H9 (cell line): Measurements from ENCODE around the gene ITPKC. TPM values are rescaled to one million over a fixed set of nuclear protein-coding genes. Genes with fewer than 3 reads are reported as not detected.

Source experiments
- DNase-seq: peaks from one replicate; pipeline ENCODE4 v3.0.0-alpha.2; 2017
- H2AFZ ChIP-seq: one replicate; pipeline ENCODE4 v1.6.1; 2013; ENCODE audit warnings: mild to moderate bottlenecking, low read length, control low read depth, moderate library complexity
- H2AK5ac ChIP-seq: 2 replicates; pipeline ENCODE4 v1.6.1; 2013; ENCODE audit warnings: low read length, control low read depth, mixed read lengths; ENCODE audit not compliant: insufficient read length
- H2BK120ac ChIP-seq: one replicate; pipeline ENCODE4 v1.6.1; 2013; ENCODE audit warnings: low read depth, mild to moderate bottlenecking, low read length, control low read depth, inconsistent platforms; ENCODE audit not compliant: poor library complexity, severe bottlenecking
- H2BK12ac ChIP-seq: 2 replicates; pipeline ENCODE4 v1.6.1; 2013; ENCODE audit warnings: low read length, control low read depth, mixed read lengths, low read depth; ENCODE audit not compliant: insufficient read length
- H2BK15ac ChIP-seq: 2 replicates; pipeline ENCODE4 v1.6.1; 2013; ENCODE audit warnings: low read depth, low read length, control low read depth
- H2BK20ac ChIP-seq: one replicate; pipeline ENCODE4 v1.6.1; 2013; ENCODE audit warnings: low read depth, mild to moderate bottlenecking, low read length, control low read depth, inconsistent platforms; ENCODE audit not compliant: poor library complexity, severe bottlenecking
- H2BK5ac ChIP-seq: 2 replicates; pipeline ENCODE4 v1.6.1; 2013; ENCODE audit warnings: low read length, control low read depth, mixed read lengths; ENCODE audit not compliant: insufficient read length
- H3K14ac ChIP-seq: 2 replicates; pipeline ENCODE4 v1.6.1; 2013; ENCODE audit warnings: low read length, control low read depth; ENCODE audit not compliant: insufficient read depth
- H3K18ac ChIP-seq: 2 replicates; pipeline ENCODE4 v1.6.1; 2013; ENCODE audit warnings: low read depth, mild to moderate bottlenecking, mixed read lengths, low read length, control low read depth; ENCODE audit not compliant: insufficient read length
- H3K23ac ChIP-seq: 2 replicates; pipeline ENCODE4 v1.6.1; 2013; ENCODE audit warnings: low read length, control low read depth, mixed read lengths, low read depth; ENCODE audit not compliant: insufficient read length
- H3K23me2 ChIP-seq: 2 replicates; pipeline ENCODE4 v1.6.1; 2013; ENCODE audit warnings: low read depth, mild to moderate bottlenecking, mixed read lengths, low read length, control low read depth; ENCODE audit not compliant: insufficient read length, poor library complexity, severe bottlenecking
- H3K27ac ChIP-seq: 2 replicates; pipeline ENCODE4 v1.5.1; 2013; ENCODE audit warnings: low read length, control low read depth, mixed read lengths, low read depth; ENCODE audit not compliant: insufficient read length
- H3K27me3 ChIP-seq: 2 replicates; pipeline ENCODE4 v1.6.1; 2013; ENCODE audit warnings: low read length, control low read depth, inconsistent platforms; ENCODE audit not compliant: insufficient read depth
- H3K4ac ChIP-seq: 2 replicates; pipeline ENCODE4 v1.6.1; 2013; ENCODE audit warnings: low read depth, mild to moderate bottlenecking, control low read depth, inconsistent platforms, low read length, moderate library complexity
- H3K4me1 ChIP-seq: 2 replicates; pipeline ENCODE4 v1.6.1; 2013; ENCODE audit warnings: low read length, control low read depth, inconsistent platforms; ENCODE audit not compliant: insufficient read depth
- H3K4me2 ChIP-seq: 2 replicates; pipeline ENCODE4 v1.6.1; 2013; ENCODE audit warnings: low read length, control low read depth, mixed read lengths; ENCODE audit not compliant: insufficient read length, insufficient read depth
- H3K56ac ChIP-seq: 2 replicates; pipeline ENCODE4 v1.6.1; 2013; ENCODE audit warnings: low read depth, mild to moderate bottlenecking, mixed read lengths, low read length, control low read depth; ENCODE audit not compliant: insufficient read length
- H3K79me1 ChIP-seq: 2 replicates; pipeline ENCODE4 v1.6.1; 2013; ENCODE audit warnings: low read depth, mild to moderate bottlenecking, moderate library complexity, low read length, control low read depth, inconsistent platforms; ENCODE audit not compliant: insufficient read depth, poor library complexity, severe bottlenecking
- H3K79me2 ChIP-seq: 2 replicates; pipeline ENCODE4 v1.6.1; 2013; ENCODE audit warnings: low read length, control low read depth, inconsistent platforms; ENCODE audit not compliant: insufficient read depth
- H3K9ac ChIP-seq: 2 replicates; pipeline ENCODE4 v1.6.1; 2013; ENCODE audit warnings: low read length, control low read depth, mixed read lengths; ENCODE audit not compliant: insufficient read length; ENCODE audit errors: extremely low read depth
- H3K9me3 ChIP-seq: one replicate; pipeline ENCODE4 v1.6.1; 2013; ENCODE audit warnings: low read depth, low read length, inconsistent platforms; ENCODE audit not compliant: control insufficient read depth
- H3T11ph ChIP-seq: one replicate; pipeline ENCODE4 v1.6.1; 2013; ENCODE audit warnings: mild to moderate bottlenecking, low read length, control low read depth, inconsistent platforms
- H4K20me1 ChIP-seq: one replicate; pipeline ENCODE4 v1.6.1; 2013; ENCODE audit not compliant: control insufficient read depth, insufficient read length, insufficient read depth
- H4K5ac ChIP-seq: 2 replicates; pipeline ENCODE4 v1.6.1; 2013; ENCODE audit warnings: low read depth, mild to moderate bottlenecking, mixed read lengths, low read length, control low read depth; ENCODE audit not compliant: insufficient read length
- H4K8ac ChIP-seq: replicated peaks from 2 replicates; pipeline ENCODE4 v1.6.1; 2013; ENCODE audit warnings: low read length, control low read depth, mixed read lengths, low read depth; ENCODE audit not compliant: insufficient read length
- H4K91ac ChIP-seq: 2 replicates; pipeline ENCODE4 v1.6.1; 2013; ENCODE audit warnings: low read depth, mild to moderate bottlenecking, moderate library complexity, mixed read lengths, low read length, control low read depth; ENCODE audit not compliant: insufficient read length
- H3K27ac Mint-ChIP-seq, 3 experiments: 2 replicates in 2 of 3; 3 replicates in 1 of 3; pipeline ENCODE4 v1.8.0; 2020 to 2021; ENCODE audit warnings: mixed read lengths in 3 of 3, mild to moderate bottlenecking in 1 of 3, moderate library complexity in 1 of 3
- H3K27me3 Mint-ChIP-seq: 2 replicates; pipeline ENCODE4 v1.8.0; 2021; ENCODE audit warnings: low read depth, mild to moderate bottlenecking, moderate library complexity, mixed read lengths
- H3K36me3 Mint-ChIP-seq, 3 experiments: 2 replicates in 2 of 3; 3 replicates in 1 of 3; pipeline ENCODE4 v1.8.0; 2020 to 2021; ENCODE audit warnings: low read depth in 3 of 3, mixed read lengths in 3 of 3; ENCODE audit not compliant: insufficient read depth in 1 of 3
- H3K4me1 Mint-ChIP-seq, 2 experiments: 2 replicates each; pipeline ENCODE4 v1.8.0; 2020; ENCODE audit warnings: mixed read lengths in 2 of 2
- H3K4me3 Mint-ChIP-seq, 2 experiments: 2 replicates in 1 of 2; 3 replicates in 1 of 2; pipeline ENCODE4 v1.8.0; 2020 to 2021; ENCODE audit warnings: mild to moderate bottlenecking in 2 of 2, mixed read lengths in 2 of 2, moderate library complexity in 1 of 2
- H3K9me3 Mint-ChIP-seq, 2 experiments: 2 replicates in 1 of 2; 3 replicates in 1 of 2; pipeline ENCODE4 v1.8.0; 2020; ENCODE audit warnings: mild to moderate bottlenecking in 2 of 2, mixed read lengths in 2 of 2, moderate library complexity in 1 of 2
- CTCF ChIP-seq: fragments of 200-600 bp; sonication (generic); conservative IDR thresholded peaks from 3 replicates; pipeline ENCODE4 v1.8.0; 2021; ENCODE audit warnings: antibody characterized with exemption, mild to moderate bottlenecking
- WGBS: extraction: QIAGEN DNeasy Blood & Tissue Kit; methylation state at CpG from one replicate; pipeline ENCODE4 v1.1.7; 2013; ENCODE audit warnings: missing lambda C conversion rate, low lambda C conversion rate, mixed read lengths; ENCODE audit not compliant: insufficient read length; ENCODE audit errors: extremely low coverage; 5-methylcytosine and 5-hydroxymethylcytosine counted together
- total RNA-seq: library from RNA; stranded (reverse); gene quantifications from 2 replicates; pipeline ENCODE4 v1.2.1, GENCODE V29; 2021

ITPKC gene
- total RNA-seq, 1 experiment from 2014 or later = 11.2 TPM

DNA sequence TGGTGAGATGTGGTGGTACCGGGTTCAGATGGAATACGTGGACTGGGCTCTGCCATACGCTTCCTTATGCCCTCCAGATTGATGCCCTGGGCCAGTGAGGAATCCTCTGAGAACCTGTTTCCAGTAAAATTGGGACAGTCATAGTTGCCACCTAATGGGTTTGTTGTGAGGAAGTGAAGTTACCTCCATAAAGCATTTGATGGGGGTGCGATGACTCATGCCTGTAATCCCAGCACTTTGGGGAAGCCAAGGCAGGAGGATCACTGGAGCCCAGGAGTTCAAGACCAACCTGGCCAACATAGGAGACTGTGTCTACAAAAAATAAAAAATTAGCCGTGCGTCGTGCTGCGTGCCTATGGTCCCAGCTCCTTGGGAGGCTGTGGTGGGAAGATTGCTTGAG lies 38.9 kb downstream of the ITPKC start:
- Mint-ChIP-seq H3K9me3 (no peaks in the 10 kb centered on the region), H3K27ac (peak overlapping the region in 2 of 3 experiments; percentile 37 to 84; a peak in 4 of 7 replicates), H3K36me3 (peaks cover 67 to 89% (median 79%) of the 10 kb centered on the region in 3 experiments), H3K4me3 (peak overlapping the region in 1 of 2 experiments; percentile 20; a peak in 1 of 5 replicates), H3K4me1 (peaks cover 18 to 27% of the 10 kb centered on the region in 2 experiments), H3K27me3 (no peaks in the 10 kb centered on the region; the same call in none of the 2 replicates)
- Histone ChIP-seq H3K56ac (no peak overlapping the region), H2BK15ac (no peak overlapping the region), H2BK5ac (no peak overlapping the region), H4K8ac (no peak overlapping the region), H3K4me2 (no peak overlapping the region), H3K4me1 (no peaks in the 10 kb centered on the region), H3K27ac (no peak overlapping the region), H2BK20ac (no peak overlapping the region), H3K4ac (no peak overlapping the region), H4K5ac (no peak overlapping the region), H3T11ph (no peak overlapping the region), H3K14ac (no peak overlapping the region), H3K9ac (no peak overlapping the region), H2AFZ (no peak overlapping the region), H3K23ac (no peak overlapping the region), H4K20me1 (peaks cover 3% of the 10 kb centered on the region), H3K79me2 (peaks cover 40% of the 10 kb centered on the region; the same call in 1 of the 2 replicates), H2AK5ac (no peak overlapping the region), H3K18ac (no peak overlapping the region), H3K9me3 (no peaks in the 10 kb centered on the region), H3K23me2 (no peaks in the 10 kb centered on the region), H3K27me3 (no peaks in the 10 kb centered on the region; the same call in 1 of the 2 replicates), H3K79me1 (peaks cover 17% of the 10 kb centered on the region), H4K91ac (no peak overlapping the region), H2BK12ac (no peak overlapping the region), H2BK120ac (no peak overlapping the region)
- DNase-seq = no peak
- WGBS = no CpG with 5 or more reads among the region's 8 CpGs
- TF ChIP-seq CTCF = no peak
